HepG2 (cell line): ENCODE measurements around the gene IQCK. TPM values are rescaled to one million over a fixed set of nuclear protein-coding genes. Genes with fewer than 3 reads are reported as not detected.

Experiments used
- ATAC-seq: fragments of 200-7000 bp; cut with Tn5 transposase; 3 replicates; pipeline ENCODE4 v1.9.1; 2020; ENCODE audit warnings: mild to moderate bottlenecking, moderate library complexity
- BruUV-seq: library from RNA; stranded (reverse); fragments of 400-500 nt; replicated peaks from 2 replicates; lab custom pipeline; 2021; lab: Mats Ljungman, UMichigan
- CTCF ChIA-PET: fragments of 300-600 bp; formaldehyde crosslinking; extraction: SDS; loops from one replicate; lab custom pipeline; 2021; ENCODE audit warnings: low total read pairs, inconsistent platforms, low intra/inter-chr PET ratio; lab: Yijun Ruan, JAX
- POLR2A ChIA-PET: fragments of 350-600 bp; sonication (Branson Sonifier 250); formaldehyde crosslinking; loops from one replicate; lab custom pipeline; 2020; ENCODE audit warnings: antibody characterized with exemption, inconsistent platforms; lab: Yijun Ruan, JAX
- DNase-seq: peaks from one replicate; pipeline ENCODE4 v3.0.0-alpha.2; 2015; ENCODE audit warnings: low spot score
- FAIRE-seq: peaks from 3 replicates; lab custom pipeline; 2011; peaks lifted over from hg19 to GRCh38; lab: Jason Lieb, UNC
- H2AFZ ChIP-seq: one replicate; pipeline ENCODE4 v1.6.1; 2011; ENCODE audit warnings: low read length, inconsistent platforms
- H3K27ac ChIP-seq: fragments of 300-600 bp; 3 replicates; pipeline ENCODE4 v1.8.0; 2011; ENCODE audit warnings: mixed run types, mild to moderate bottlenecking, mixed read lengths, low read length, inconsistent platforms; ENCODE audit not compliant: insufficient read depth; ENCODE audit errors: extremely low read length
- H3K27me3 ChIP-seq, 2 experiments: fragments of 200-600 bp in 1 of 2; 2 replicates in 1 of 2; 3 replicates in 1 of 2; pipeline versions ENCODE4 v1.6.0 to v1.8.0; 2011; ENCODE audit warnings: low read length in 2 of 2, mild to moderate bottlenecking in 2 of 2, moderate library complexity in 2 of 2, inconsistent platforms in 1 of 2; ENCODE audit not compliant: insufficient read depth in 2 of 2, control insufficient read depth in 1 of 2
- H3K36me3 ChIP-seq, 2 experiments: fragments of 200-600 bp in 1 of 2; replicated peaks in 1 of 2; 2 replicates in 1 of 2; 3 replicates in 1 of 2; pipeline versions ENCODE4 v1.5.1 to v1.8.0; 2011; ENCODE audit warnings: low read length in 2 of 2, inconsistent platforms in 1 of 2; ENCODE audit not compliant: insufficient read depth in 2 of 2, control insufficient read depth in 1 of 2
- H3K4me1 ChIP-seq: 2 replicates; pipeline ENCODE4 v1.5.1; 2012; ENCODE audit warnings: low read length, inconsistent platforms; ENCODE audit not compliant: insufficient read depth
- H3K4me2 ChIP-seq: 2 replicates; pipeline ENCODE4 v1.6.0; 2011; ENCODE audit warnings: low read depth, low read length, inconsistent platforms
- H3K4me3 ChIP-seq, 3 experiments: fragments of 200-600 bp in 1 of 3; sonication (generic), shearing (Covaris generic) in 1 of 3; replicated peaks in 1 of 3; 2 replicates each; pipeline ENCODE4 v1.5.1; 2011 to 2016; ENCODE audit warnings: low read length in 3 of 3, inconsistent platforms in 2 of 3, low read depth in 2 of 3, mild to moderate bottlenecking in 2 of 3, control low read depth in 1 of 3, mixed read lengths in 1 of 3; ENCODE audit not compliant: insufficient read depth in 1 of 3
- H3K79me2 ChIP-seq: one replicate; pipeline ENCODE4 v1.6.1; 2011; ENCODE audit warnings: low read length, inconsistent platforms; ENCODE audit not compliant: insufficient read depth
- H3K9ac ChIP-seq: 2 replicates; pipeline ENCODE4 v1.6.0; 2011; ENCODE audit warnings: mild to moderate bottlenecking, low read depth, low read length, inconsistent platforms; ENCODE audit not compliant: insufficient read depth
- H3K9me3 ChIP-seq: 2 replicates; pipeline ENCODE4 v1.5.1; 2012; ENCODE audit warnings: mild to moderate bottlenecking, low read length
- H4K20me1 ChIP-seq: 2 replicates; pipeline ENCODE4 v1.6.0; 2011; ENCODE audit warnings: inconsistent platforms, mild to moderate bottlenecking, low read length, moderate library complexity; ENCODE audit not compliant: insufficient read depth
- BHLHE40 ChIP-seq: IDR thresholded peaks from 2 replicates; pipeline ENCODE4 v1.6.1; 2011; ENCODE audit warnings: low read length, improper control_type of control experiment
- MIER3 ChIP-seq: IDR thresholded peaks from 2 replicates; pipeline ENCODE4 v1.6.1; 2016; ENCODE audit warnings: missing compliant biosample characterization, borderline replicate concordance
- PHF8 ChIP-seq: sonication (generic); formaldehyde crosslinking; IDR thresholded peaks from 2 replicates; pipeline ENCODE4 v1.5.0; 2020; ENCODE audit warnings: missing genetic modification reagents
- TBP ChIP-seq: sonication (generic); formaldehyde crosslinking; IDR thresholded peaks from 2 replicates; pipeline ENCODE4 v1.5.0; 2020; ENCODE audit warnings: missing genetic modification reagents
- ZNF879 ChIP-seq: sonication (generic); formaldehyde crosslinking; IDR thresholded peaks from 2 replicates; pipeline ENCODE4 v1.8.1; 2023; ENCODE audit warnings: missing genetic modification reagents
- WGBS: methylation state at CpG from one replicate; pipeline ENCODE4 v1.1.6; 2017; ENCODE audit warnings: low lambda C conversion rate; 5-methylcytosine and 5-hydroxymethylcytosine counted together
- in situ Hi-C: cut with HindIII; loops from 2 replicates; pipeline ENCODE4 v1.10.0; 2017; ENCODE audit warnings: low pct_unique_long_range_greater_than_20kb; ENCODE audit not compliant: extremely low pct_ligation_motif_present
- intact Hi-C: fragments of 100-400 bp; cut with micrococcal nuclease; formaldehyde crosslinking; loops from one replicate; pipeline ENCODE4 v1.10.0; 2022; ENCODE audit not compliant: unreplicated experiment
- polyA plus RNA-seq, 8 experiments: library from polyadenylated mRNA; depleted of rRNA in 3 of 8; stranded (reverse) in 7 of 8; unstranded in 1 of 8; fragments of >200 nt; fragmentation: Illumina TruSeq in 4 of 8; extraction: Trizol in 4 of 8; gene quantifications; 2 replicates each; pipeline versions ENCODE4 v1.2.1 to v1.2.3, GENCODE V29; 2011 to 2016; ENCODE audit warnings: low read depth in 4 of 8, missing spikeins in 1 of 8, mixed read lengths in 1 of 8; ENCODE audit not compliant: insufficient read depth in 1 of 8
- total RNA-seq, 5 experiments: library from RNA; depleted of rRNA; stranded (reverse); fragments of >200 nt; fragmentation: Illumina TruSeq; extraction: Trizol; gene quantifications; 2 replicates each; pipeline ENCODE4 v1.2.3, GENCODE V29; 2016; ENCODE audit warnings: low read depth in 1 of 5
- TF ChIP-seq, protein P1 (sequence below): sonication (generic); formaldehyde crosslinking; IDR thresholded peaks from 2 replicates; pipeline ENCODE4 v1.4.0; 2020; ENCODE audit warnings: low read depth, mild to moderate bottlenecking, missing genetic modification reagents

IQCK gene
- total and polyA plus RNA-seq, 2 of the 13 experiments (the other 11 are each of a cell fraction or from before 2014, with no cell fraction given), result 5.1 to 7.3 TPM

DNA sequence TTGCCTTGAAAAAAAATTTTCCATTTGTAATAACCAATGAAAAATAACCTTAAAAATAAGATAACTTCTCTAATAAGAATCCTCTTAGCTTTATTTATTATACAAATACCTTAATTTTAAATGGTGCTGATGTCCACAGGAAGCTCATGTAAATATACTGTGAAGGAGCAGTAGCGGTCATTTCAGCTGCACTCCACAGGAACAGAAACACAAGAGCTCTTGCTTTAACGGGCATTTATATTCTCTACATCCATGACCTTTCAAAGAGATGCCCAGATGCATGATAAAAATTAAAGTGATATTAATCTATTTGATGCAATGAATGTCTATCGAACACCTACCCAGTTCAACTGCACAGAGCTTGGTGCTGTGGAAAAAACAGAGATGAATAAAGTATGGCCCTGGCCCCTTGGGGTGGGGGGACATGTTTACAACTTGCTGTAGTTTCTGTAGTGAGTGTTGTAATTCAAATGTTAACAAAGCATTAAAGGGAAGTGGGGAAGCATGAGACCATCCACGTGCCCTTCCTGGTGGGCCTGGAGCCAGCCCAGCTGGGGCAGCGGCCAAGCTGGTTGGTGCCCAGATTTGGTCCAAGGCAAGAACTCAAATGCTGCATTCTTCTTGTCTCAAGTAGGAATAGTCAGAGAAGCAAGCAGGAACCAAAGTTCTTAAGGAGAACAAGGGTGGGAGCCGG lies 47.9 kb downstream of the IQCK start:
- intact Hi-C loops, result no loop called here
- H3K4me3 ChIP-seq, result no peak overlapping the region
- no peaks in the 10 kb centered on the region for H3K36me3 ChIP-seq
- H3K4me2 ChIP-seq, result no peak overlapping the region
- no peak for ATAC-seq
- no peak overlapping the region for H3K27ac ChIP-seq
- ChIA-PET CTCF (no interaction called here), POLR2A (no interaction called here)
- WGBS, result 85% methylated on average over 6 of the region's 6 CpGs
- no peak for DNase-seq
- in situ Hi-C loops, result no loop called here
- no peak overlapping the region for H2AFZ ChIP-seq
- no TSS peak for BruUV-seq
- no peaks in the 10 kb centered on the region for H3K27me3 ChIP-seq
- no peak for FAIRE-seq
- TF ChIP-seq TBP, result no peak
- no peaks in the 10 kb centered on the region; the same call in 1 of the 2 replicates for H3K9me3 ChIP-seq
- no peaks in the 10 kb centered on the region for H3K79me2 ChIP-seq
- no peak overlapping the region for H3K9ac ChIP-seq
- no peaks in the 10 kb centered on the region for H3K4me1 ChIP-seq
- H4K20me1 ChIP-seq, result no peaks in the 10 kb centered on the region

DNA sequence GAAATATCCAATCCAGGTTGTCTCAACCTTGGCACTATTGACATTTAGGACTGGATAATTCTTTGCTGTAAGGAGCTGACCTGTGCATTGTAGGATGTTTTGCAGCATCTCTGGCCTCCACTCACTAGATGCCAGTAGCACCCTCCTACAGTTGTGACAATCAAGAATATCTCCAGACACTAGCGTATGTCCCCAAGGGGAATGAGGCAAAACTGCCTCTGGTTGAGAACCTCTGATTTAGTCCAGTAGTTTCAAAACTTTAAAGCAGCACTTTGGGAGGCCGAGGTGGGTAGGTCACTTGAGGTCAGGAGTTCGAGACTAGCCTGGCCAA lies 48.4 kb downstream of the IQCK start:
- intact Hi-C loops, result no loop called here
- in situ Hi-C loops, result no loop called here
- Histone ChIP-seq H3K9me3 (no peaks in the 10 kb centered on the region; the same call in 1 of the 2 replicates), H3K4me1 (no peaks in the 10 kb centered on the region), H3K27me3 (no peaks in the 10 kb centered on the region), H3K4me3 (no peak overlapping the region), H3K36me3 (no peaks in the 10 kb centered on the region), H4K20me1 (no peaks in the 10 kb centered on the region), H3K79me2 (no peaks in the 10 kb centered on the region), H3K9ac (no peak overlapping the region), H3K4me2 (no peak overlapping the region), H3K27ac (no peak overlapping the region), H2AFZ (no peak overlapping the region)
- DNase-seq (no peak), FAIRE-seq (no peak), ATAC-seq (no peak)
- BruUV-seq, result no TSS peak
- ChIA-PET CTCF (no interaction called here), POLR2A (no interaction called here)
- TF ChIP-seq PHF8 (CRISPR knock-in tag) (0 out of 2 replicates have a peak, but pooled peaks have one; percentile 18), ZNF879 (no peak), MIER3 (CRISPR knock-in tag) (no peak), BHLHE40 (no peak)
- TF ChIP-seq, protein P1, sequence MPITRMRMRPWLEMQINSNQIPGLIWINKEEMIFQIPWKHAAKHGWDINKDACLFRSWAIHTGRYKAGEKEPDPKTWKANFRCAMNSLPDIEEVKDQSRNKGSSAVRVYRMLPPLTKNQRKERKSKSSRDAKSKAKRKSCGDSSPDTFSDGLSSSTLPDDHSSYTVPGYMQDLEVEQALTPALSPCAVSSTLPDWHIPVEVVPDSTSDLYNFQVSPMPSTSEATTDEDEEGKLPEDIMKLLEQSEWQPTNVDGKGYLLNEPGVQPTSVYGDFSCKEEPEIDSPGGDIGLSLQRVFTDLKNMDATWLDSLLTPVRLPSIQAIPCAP (CRISPR knock-in tag), result no peak
- WGBS, result 96% methylated on average over 3 of the region's 3 CpGs
